Measurements from ENCODE around the gene TMEM138. TPM values are rescaled to one million over a fixed set of nuclear protein-coding genes. Genes with fewer than 3 reads are reported as not detected.

The TMEM138 gene
- polyA plus RNA-seq, 1 donor from 2014 or later, result 19.6 TPM

DNA sequence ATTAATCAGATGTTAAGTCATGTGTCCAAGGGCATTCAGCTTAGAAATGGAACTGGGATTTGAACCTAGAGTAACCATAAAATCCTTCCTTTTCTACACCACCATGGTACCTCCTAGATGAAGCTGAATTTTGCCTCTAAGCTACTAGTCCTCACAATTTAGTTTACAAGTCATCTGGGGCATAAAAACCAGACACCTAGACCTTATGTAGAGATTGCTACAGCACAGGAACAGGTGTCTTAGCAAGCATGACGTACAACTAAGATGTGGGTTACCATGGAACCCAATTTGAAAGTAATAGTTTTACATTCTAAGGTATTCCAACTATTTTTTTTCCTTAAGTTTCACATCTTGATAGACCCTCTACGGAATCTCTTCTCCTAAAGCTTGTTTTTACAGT is 39.4 kb downstream of the TMEM138 start:
- no peaks in the 10 kb centered on the region for H3K9me2 ChIP-seq (ENCODE audit: insufficient read depth, low read length)
- H3K27ac ChIP-seq (ENCODE audit: low read length), result no peak overlapping the region
- H3F3A ChIP-seq (ENCODE audit: insufficient read depth, low read length, poor library complexity, severe bottlenecking), result no peaks in the 10 kb centered on the region
- H3K27me3 ChIP-seq (ENCODE audit: insufficient read depth, low read depth, low read length), result no peaks in the 10 kb centered on the region
- no peak overlapping the region for H2AFZ ChIP-seq (ENCODE audit: low read depth, low read length)
- TF ChIP-seq POLR2AphosphoS5 (IDR thresholded peaks at IDR 0.05) (no peak), TAF1 (IDR thresholded peaks at IDR 0.05; ENCODE audit: low read depth) (no peak), EP300 (conservative IDR thresholded peaks at IDR 0.05; ENCODE audit: poor library complexity, severe bottlenecking) (no peak), MXI1 (conservative IDR thresholded peaks at IDR 0.05; ENCODE audit: poor library complexity, severe bottlenecking) (no peak), RAD21 (conservative IDR thresholded peaks at IDR 0.05) (no peak), SMC3 (conservative IDR thresholded peaks at IDR 0.05; ENCODE audit: poor library complexity) (no peak), EZH2 (IDR thresholded peaks at IDR 0.05; ENCODE audit: borderline replicate concordance, insufficient read depth, low read length, poor library complexity, severe bottlenecking) (no peak)
- TF ChIP-seq, protein P1, sequence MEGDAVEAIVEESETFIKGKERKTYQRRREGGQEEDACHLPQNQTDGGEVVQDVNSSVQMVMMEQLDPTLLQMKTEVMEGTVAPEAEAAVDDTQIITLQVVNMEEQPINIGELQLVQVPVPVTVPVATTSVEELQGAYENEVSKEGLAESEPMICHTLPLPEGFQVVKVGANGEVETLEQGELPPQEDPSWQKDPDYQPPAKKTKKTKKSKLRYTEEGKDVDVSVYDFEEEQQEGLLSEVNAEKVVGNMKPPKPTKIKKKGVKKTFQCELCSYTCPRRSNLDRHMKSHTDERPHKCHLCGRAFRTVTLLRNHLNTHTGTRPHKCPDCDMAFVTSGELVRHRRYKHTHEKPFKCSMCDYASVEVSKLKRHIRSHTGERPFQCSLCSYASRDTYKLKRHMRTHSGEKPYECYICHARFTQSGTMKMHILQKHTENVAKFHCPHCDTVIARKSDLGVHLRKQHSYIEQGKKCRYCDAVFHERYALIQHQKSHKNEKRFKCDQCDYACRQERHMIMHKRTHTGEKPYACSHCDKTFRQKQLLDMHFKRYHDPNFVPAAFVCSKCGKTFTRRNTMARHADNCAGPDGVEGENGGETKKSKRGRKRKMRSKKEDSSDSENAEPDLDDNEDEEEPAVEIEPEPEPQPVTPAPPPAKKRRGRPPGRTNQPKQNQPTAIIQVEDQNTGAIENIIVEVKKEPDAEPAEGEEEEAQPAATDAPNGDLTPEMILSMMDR (IDR thresholded peaks at IDR 0.05; ENCODE audit: poor library complexity, severe bottlenecking), result no peak
- TF ChIP-seq, protein P2, sequence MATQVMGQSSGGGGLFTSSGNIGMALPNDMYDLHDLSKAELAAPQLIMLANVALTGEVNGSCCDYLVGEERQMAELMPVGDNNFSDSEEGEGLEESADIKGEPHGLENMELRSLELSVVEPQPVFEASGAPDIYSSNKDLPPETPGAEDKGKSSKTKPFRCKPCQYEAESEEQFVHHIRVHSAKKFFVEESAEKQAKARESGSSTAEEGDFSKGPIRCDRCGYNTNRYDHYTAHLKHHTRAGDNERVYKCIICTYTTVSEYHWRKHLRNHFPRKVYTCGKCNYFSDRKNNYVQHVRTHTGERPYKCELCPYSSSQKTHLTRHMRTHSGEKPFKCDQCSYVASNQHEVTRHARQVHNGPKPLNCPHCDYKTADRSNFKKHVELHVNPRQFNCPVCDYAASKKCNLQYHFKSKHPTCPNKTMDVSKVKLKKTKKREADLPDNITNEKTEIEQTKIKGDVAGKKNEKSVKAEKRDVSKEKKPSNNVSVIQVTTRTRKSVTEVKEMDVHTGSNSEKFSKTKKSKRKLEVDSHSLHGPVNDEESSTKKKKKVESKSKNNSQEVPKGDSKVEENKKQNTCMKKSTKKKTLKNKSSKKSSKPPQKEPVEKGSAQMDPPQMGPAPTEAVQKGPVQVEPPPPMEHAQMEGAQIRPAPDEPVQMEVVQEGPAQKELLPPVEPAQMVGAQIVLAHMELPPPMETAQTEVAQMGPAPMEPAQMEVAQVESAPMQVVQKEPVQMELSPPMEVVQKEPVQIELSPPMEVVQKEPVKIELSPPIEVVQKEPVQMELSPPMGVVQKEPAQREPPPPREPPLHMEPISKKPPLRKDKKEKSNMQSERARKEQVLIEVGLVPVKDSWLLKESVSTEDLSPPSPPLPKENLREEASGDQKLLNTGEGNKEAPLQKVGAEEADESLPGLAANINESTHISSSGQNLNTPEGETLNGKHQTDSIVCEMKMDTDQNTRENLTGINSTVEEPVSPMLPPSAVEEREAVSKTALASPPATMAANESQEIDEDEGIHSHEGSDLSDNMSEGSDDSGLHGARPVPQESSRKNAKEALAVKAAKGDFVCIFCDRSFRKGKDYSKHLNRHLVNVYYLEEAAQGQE (IDR thresholded peaks at IDR 0.05; ENCODE audit: borderline replicate concordance), result no peak
- no peak overlapping the region for H3K9ac ChIP-seq (ENCODE audit: low read length)
- no peaks in the 10 kb centered on the region for H3K9me3 ChIP-seq (ENCODE audit: low read length)
- H3K4me3 ChIP-seq (ENCODE audit: low read length), result no peak overlapping the region
- no peak overlapping the region for H3K4me2 ChIP-seq (ENCODE audit: low read length)
- peaks cover 8% of the 10 kb centered on the region for H3K36me3 ChIP-seq (ENCODE audit: insufficient read depth, low read length)
- H4K20me1 ChIP-seq (ENCODE audit: insufficient read depth), result no peaks in the 10 kb centered on the region
- H3K79me2 ChIP-seq (replicated peaks; ENCODE audit: insufficient read depth, low read length), result no peaks in the 10 kb centered on the region

DNA sequence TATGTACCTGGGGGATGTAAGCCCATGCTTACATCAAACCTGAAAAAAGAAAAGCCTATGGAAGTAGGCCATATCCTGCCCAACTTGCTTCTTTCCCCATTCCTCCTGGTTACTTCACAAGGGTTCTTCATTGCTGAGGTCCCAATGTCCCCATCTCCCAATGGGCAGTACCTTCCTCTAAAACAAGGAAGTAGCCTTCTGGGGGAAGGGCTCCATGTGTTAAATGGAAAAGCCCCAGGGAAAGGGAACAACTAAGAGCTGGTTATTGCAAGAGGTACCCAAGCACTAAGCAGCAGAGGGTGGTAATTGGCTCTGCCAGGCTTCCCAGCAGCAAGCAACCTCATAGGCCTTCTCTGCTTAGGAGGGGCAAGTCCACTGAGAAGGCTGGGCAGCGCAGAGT is 41.5 kb downstream of the TMEM138 start:
- H3K79me2 ChIP-seq (replicated peaks; ENCODE audit: insufficient read depth, low read length), result no peaks in the 10 kb centered on the region
- H3K27ac ChIP-seq (ENCODE audit: low read length), result no peak overlapping the region
- no peaks in the 10 kb centered on the region for H3K9me3 ChIP-seq (ENCODE audit: low read length)
- H3F3A ChIP-seq (ENCODE audit: insufficient read depth, low read length, poor library complexity, severe bottlenecking), result peaks cover 5% of the 10 kb centered on the region
- peaks cover 8% of the 10 kb centered on the region for H3K36me3 ChIP-seq (ENCODE audit: insufficient read depth, low read length)
- no peak for TF ChIP-seq MXI1 (conservative IDR thresholded peaks at IDR 0.05; ENCODE audit: poor library complexity, severe bottlenecking)
- TF ChIP-seq RAD21 (conservative IDR thresholded peaks at IDR 0.05), result no peak
- TF ChIP-seq EZH2 (IDR thresholded peaks at IDR 0.05; ENCODE audit: borderline replicate concordance, insufficient read depth, low read length, poor library complexity, severe bottlenecking), result no peak
- TF ChIP-seq EP300 (conservative IDR thresholded peaks at IDR 0.05; ENCODE audit: poor library complexity, severe bottlenecking), result no peak
- TF ChIP-seq TAF1 (IDR thresholded peaks at IDR 0.05; ENCODE audit: low read depth), result no peak
- H3K4me3 ChIP-seq (ENCODE audit: low read length), result no peak overlapping the region
- no peaks in the 10 kb centered on the region for H3K9me2 ChIP-seq (ENCODE audit: insufficient read depth, low read length)
- no peaks in the 10 kb centered on the region for H4K20me1 ChIP-seq (ENCODE audit: insufficient read depth)
- no peak overlapping the region for H3K9ac ChIP-seq (ENCODE audit: low read length)
- no peak overlapping the region for H3K4me2 ChIP-seq (ENCODE audit: low read length)
- no peaks in the 10 kb centered on the region for H3K27me3 ChIP-seq (ENCODE audit: insufficient read depth, low read depth, low read length)
- no peak overlapping the region for H2AFZ ChIP-seq (ENCODE audit: low read depth, low read length)
